Mesothelial cell of epicardium (in vitro differentiated cells): ENCODE measurements around the gene ENTPD5. TPM values are rescaled to one million over a fixed set of nuclear protein-coding genes. Genes with fewer than 3 reads are reported as not detected.

Experiments
- DNase-seq, 2 experiments: peaks; one replicate each; pipeline ENCODE4 v3.0.0; 2021; ENCODE audit warnings: low spot score in 2 of 2; ENCODE audit not compliant: unreplicated experiment in 2 of 2
- H3K27ac Mint-ChIP-seq: 2 replicates; pipeline ENCODE4 v1.8.0; 2021; ENCODE audit warnings: mixed read lengths
- H3K27me3 Mint-ChIP-seq: 2 replicates; pipeline ENCODE4 v1.8.0; 2021; ENCODE audit warnings: low read depth, mixed read lengths
- H3K36me3 Mint-ChIP-seq: 2 replicates; pipeline ENCODE4 v1.8.0; 2021; ENCODE audit warnings: mixed read lengths
- H3K4me1 Mint-ChIP-seq: 2 replicates; pipeline ENCODE4 v1.8.0; 2021; ENCODE audit warnings: mixed read lengths
- H3K4me3 Mint-ChIP-seq: 2 replicates; pipeline ENCODE4 v1.8.0; 2021; ENCODE audit warnings: mild to moderate bottlenecking, moderate library complexity, mixed read lengths
- H3K9me3 Mint-ChIP-seq: 2 replicates; pipeline ENCODE4 v1.8.0; 2021; ENCODE audit warnings: mixed read lengths
- total RNA-seq: library from RNA; stranded (reverse); gene quantifications from 3 replicates; pipeline ENCODE4 v1.2.1, GENCODE V29; 2021
- TF ChIP-seq, protein P1 (sequence below): fragments of 200-600 bp; sonication (generic); IDR thresholded peaks from one replicate; pipeline ENCODE4 v1.5.0; 2021; ENCODE audit warnings: antibody characterized with exemption; ENCODE audit not compliant: unreplicated experiment

Gene ENTPD5, protein sequence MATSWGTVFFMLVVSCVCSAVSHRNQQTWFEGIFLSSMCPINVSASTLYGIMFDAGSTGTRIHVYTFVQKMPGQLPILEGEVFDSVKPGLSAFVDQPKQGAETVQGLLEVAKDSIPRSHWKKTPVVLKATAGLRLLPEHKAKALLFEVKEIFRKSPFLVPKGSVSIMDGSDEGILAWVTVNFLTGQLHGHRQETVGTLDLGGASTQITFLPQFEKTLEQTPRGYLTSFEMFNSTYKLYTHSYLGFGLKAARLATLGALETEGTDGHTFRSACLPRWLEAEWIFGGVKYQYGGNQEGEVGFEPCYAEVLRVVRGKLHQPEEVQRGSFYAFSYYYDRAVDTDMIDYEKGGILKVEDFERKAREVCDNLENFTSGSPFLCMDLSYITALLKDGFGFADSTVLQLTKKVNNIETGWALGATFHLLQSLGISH
- total RNA-seq, result 16.2 to 17.8 TPM (median 16.9 TPM) in 3 replicates

- Mint-ChIP-seq H3K36me3 (no peaks in the 10 kb centered on the region), H3K4me1 (peaks cover 12% of the 10 kb centered on the region), H3K4me3 (peak within 1 kb of the TSS; percentile 87), H3K27me3 (no peaks in the 10 kb centered on the region), H3K27ac (peak within 1 kb of the TSS; percentile 98), H3K9me3 (no peaks in the 10 kb centered on the region)
- TF ChIP-seq, protein P1, sequence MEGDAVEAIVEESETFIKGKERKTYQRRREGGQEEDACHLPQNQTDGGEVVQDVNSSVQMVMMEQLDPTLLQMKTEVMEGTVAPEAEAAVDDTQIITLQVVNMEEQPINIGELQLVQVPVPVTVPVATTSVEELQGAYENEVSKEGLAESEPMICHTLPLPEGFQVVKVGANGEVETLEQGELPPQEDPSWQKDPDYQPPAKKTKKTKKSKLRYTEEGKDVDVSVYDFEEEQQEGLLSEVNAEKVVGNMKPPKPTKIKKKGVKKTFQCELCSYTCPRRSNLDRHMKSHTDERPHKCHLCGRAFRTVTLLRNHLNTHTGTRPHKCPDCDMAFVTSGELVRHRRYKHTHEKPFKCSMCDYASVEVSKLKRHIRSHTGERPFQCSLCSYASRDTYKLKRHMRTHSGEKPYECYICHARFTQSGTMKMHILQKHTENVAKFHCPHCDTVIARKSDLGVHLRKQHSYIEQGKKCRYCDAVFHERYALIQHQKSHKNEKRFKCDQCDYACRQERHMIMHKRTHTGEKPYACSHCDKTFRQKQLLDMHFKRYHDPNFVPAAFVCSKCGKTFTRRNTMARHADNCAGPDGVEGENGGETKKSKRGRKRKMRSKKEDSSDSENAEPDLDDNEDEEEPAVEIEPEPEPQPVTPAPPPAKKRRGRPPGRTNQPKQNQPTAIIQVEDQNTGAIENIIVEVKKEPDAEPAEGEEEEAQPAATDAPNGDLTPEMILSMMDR, result no peak
- DNase-seq, result peak; percentile 70 to 81
Measured at GRCh38 chr14:74018586-74019407, at the start of gene ENTPD5, which contains the start of gene BBOF1. ENTPD5 (minus strand) TSS chr14:74019288; CDS start chr14:73988102, 31,186 bp downstream. BBOF1 (plus strand) TSS chr14:74019349; CDS start chr14:74019479, 130 bp downstream.

- Mint-ChIP-seq H3K4me1 (no peaks in the 10 kb centered on the region), H3K9me3 (no peaks in the 10 kb centered on the region), H3K4me3 (no peak overlapping the region), H3K27ac (no peak overlapping the region), H3K36me3 (peaks cover 23% of the 10 kb centered on the region), H3K27me3 (no peaks in the 10 kb centered on the region)
- TF ChIP-seq, protein P1, result no peak
- DNase-seq, result no peak
Measured at GRCh38 chr14:74065746-74066575, 46.9 kb upstream of the ENTPD5 start.

DNA sequence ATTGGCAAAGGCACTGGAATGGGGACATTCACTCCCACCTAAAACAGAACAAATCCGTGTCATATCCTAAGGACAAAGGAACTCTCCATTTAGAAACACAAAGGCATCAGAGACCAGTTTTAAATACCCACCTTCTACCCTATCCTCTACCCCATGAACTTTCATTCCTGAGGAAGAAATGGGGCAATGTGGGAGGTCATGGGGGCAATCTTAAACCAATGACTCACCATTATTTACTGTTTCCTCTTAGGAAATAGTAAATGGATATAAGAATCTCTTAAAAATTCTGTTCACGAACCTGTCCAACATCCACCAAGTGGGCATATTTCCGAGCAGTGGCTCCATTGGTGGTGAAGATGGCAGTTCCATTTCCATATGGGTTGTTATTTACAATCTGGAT lies 45.8 kb upstream of the ENTPD5 start:
- TF ChIP-seq, protein P1, result no peak
- no peak for DNase-seq

GRCh38 chr14:74064426-74064825 lies 45.3 kb upstream of the ENTPD5 start:
- Mint-ChIP-seq H3K36me3 (peaks cover 24% of the 10 kb centered on the region), H3K27me3 (no peaks in the 10 kb centered on the region), H3K4me3 (no peak overlapping the region), H3K27ac (no peak overlapping the region), H3K9me3 (no peaks in the 10 kb centered on the region), H3K4me1 (no peaks in the 10 kb centered on the region)
- TF ChIP-seq, protein P1, result no peak
- no peak for DNase-seq

More for the DNA sequence above, 45.8 kb upstream of the ENTPD5 start:
- Mint-ChIP-seq H3K4me3 (no peak overlapping the region), H3K4me1 (no peaks in the 10 kb centered on the region), H3K9me3 (no peaks in the 10 kb centered on the region), H3K36me3 (peaks cover 21% of the 10 kb centered on the region), H3K27me3 (no peaks in the 10 kb centered on the region), H3K27ac (no peak overlapping the region)

DNA sequence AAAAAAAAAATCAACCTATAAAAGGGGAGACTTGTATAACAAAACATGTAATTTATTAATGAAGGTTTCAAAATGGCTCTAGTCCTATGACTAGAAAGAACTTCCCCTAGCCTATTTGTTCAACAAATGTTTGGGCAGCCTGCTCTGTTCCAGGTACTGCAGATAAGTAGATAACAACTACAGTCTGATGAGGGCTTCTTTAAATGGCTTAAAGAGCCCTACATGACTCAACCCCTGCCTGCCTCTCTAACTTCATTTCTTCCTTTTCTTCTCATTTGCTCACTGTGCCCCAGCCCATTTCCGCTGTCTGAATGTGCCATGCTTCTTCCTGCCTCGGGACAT lies 43.7 kb upstream of the ENTPD5 start:
- Mint-ChIP-seq H3K4me1 (no peaks in the 10 kb centered on the region), H3K9me3 (no peaks in the 10 kb centered on the region), H3K4me3 (no peak overlapping the region), H3K36me3 (peaks cover 28% of the 10 kb centered on the region), H3K27ac (no peak overlapping the region), H3K27me3 (no peaks in the 10 kb centered on the region)
- DNase-seq, result no peak
- TF ChIP-seq, protein P1, result no peak
